SK-N-SH (cell line): ENCODE data around the gene DPY19L1. TPM values are rescaled to one million over a fixed set of nuclear protein-coding genes. Genes with fewer than 3 reads are reported as not detected.
A peak's percentile ranks its signal among the peaks of the same experiment; 100 is the strongest.
"Not testable (repeated sequence)": the region's sequence is repeated elsewhere in the genome, so short reads cannot be mapped to it uniquely, and the experiment has no call there.

Source experiments
- CTCF ChIA-PET: fragments of 300-600, 350-600 bp; formaldehyde crosslinking; extraction: SDS; loops from one replicate; lab custom pipeline; 2021; lab: Yijun Ruan, JAX
- POLR2A ChIA-PET: fragments of 350-600 bp; sonication (Branson Sonifier 250); formaldehyde crosslinking; extraction: SDS; loops from one replicate; lab custom pipeline; 2020; ENCODE audit warnings: antibody characterized with exemption, inconsistent platforms; lab: Yijun Ruan, JAX
- DNase-seq: peaks from one replicate; pipeline ENCODE4 v3.0.0; 2012
- H2AFZ ChIP-seq: fragments of 200-600 bp; sonication (generic); 2 replicates; pipeline ENCODE4 v1.8.1; 2016; ENCODE audit warnings: antibody characterized with exemption, mild to moderate bottlenecking, low read depth
- H3F3A ChIP-seq: fragments of 200-600 bp; sonication (generic); replicated peaks from 2 replicates; pipeline ENCODE3; 2016; ENCODE audit warnings: antibody characterized with exemption, mild to moderate bottlenecking; ENCODE audit not compliant: insufficient read depth
- H3K27ac ChIP-seq, 2 experiments: fragments of 200-500 bp in 1 of 2; fragments of 200-600 bp in 1 of 2; sonication (Bioruptor generic) in 1 of 2; sonication (generic), shearing (Covaris generic) in 1 of 2; 2 replicates each; pipeline versions ENCODE4 v1.5.1 to v1.6.1; 2014 to 2016; ENCODE audit warnings: low read depth in 2 of 2, inconsistent platforms in 1 of 2, low read length in 1 of 2, mild to moderate bottlenecking in 1 of 2, mixed read lengths in 1 of 2
- H3K27me3 ChIP-seq: fragments of 200-600 bp; sonication (generic), shearing (Covaris generic); 2 replicates; pipeline ENCODE4 v1.6.1; 2016; ENCODE audit warnings: mixed run types; ENCODE audit not compliant: insufficient read depth
- H3K36me3 ChIP-seq, 2 experiments: fragments of 200-500 bp in 1 of 2; fragments of 200-600 bp in 1 of 2; sonication (Bioruptor generic) in 1 of 2; sonication (generic) in 1 of 2; replicated peaks in 1 of 2; 2 replicates each; pipeline versions ENCODE3 to v1.5.1; 2014 to 2016; ENCODE audit warnings: low read length in 1 of 2, mild to moderate bottlenecking in 1 of 2; ENCODE audit not compliant: insufficient read depth in 2 of 2, control insufficient read depth in 1 of 2
- H3K4me1 ChIP-seq, 2 experiments: fragments of 200-500 bp in 1 of 2; fragments of 200-600 bp in 1 of 2; sonication (Bioruptor generic) in 1 of 2; sonication (generic), shearing (Covaris generic) in 1 of 2; 2 replicates each; pipeline versions ENCODE4 v1.5.1 to v1.6.1; 2014 to 2016; ENCODE audit warnings: low read depth in 1 of 2, low read length in 1 of 2, mixed run types in 1 of 2; ENCODE audit not compliant: insufficient read depth in 2 of 2, control insufficient read depth in 1 of 2
- H3K4me2 ChIP-seq: fragments of 200-600 bp; sonication (generic), shearing (Covaris generic); 2 replicates; pipeline ENCODE4 v1.6.1; 2017; ENCODE audit warnings: mixed run types
- H3K4me3 ChIP-seq, 2 experiments: fragments of 200-500 bp in 1 of 2; fragments of 200-600 bp in 1 of 2; sonication (Bioruptor generic) in 1 of 2; sonication (generic), shearing (Covaris generic) in 1 of 2; 2 replicates each; pipeline versions ENCODE4 v1.5.1 to v1.8.1; 2014 to 2016; ENCODE audit warnings: low read depth in 2 of 2, inconsistent platforms in 1 of 2, low read length in 1 of 2, mild to moderate bottlenecking in 1 of 2, mixed read lengths in 1 of 2, moderate library complexity in 1 of 2
- H3K79me2 ChIP-seq: fragments of 200-600 bp; sonication (generic); 2 replicates; pipeline ENCODE4 v1.8.1; 2017; ENCODE audit warnings: mild to moderate bottlenecking; ENCODE audit not compliant: insufficient read depth
- H3K9ac ChIP-seq: fragments of 200-600 bp; sonication (generic); 2 replicates; pipeline ENCODE4 v1.6.1; 2017; ENCODE audit warnings: mixed run types
- H3K9me2 ChIP-seq: fragments of 200-600 bp; sonication (generic); 2 replicates; pipeline ENCODE4 v1.6.1; 2017; ENCODE audit warnings: mixed run types
- H3K9me3 ChIP-seq: fragments of 200-600 bp; sonication (generic); 2 replicates; pipeline ENCODE4 v1.6.1; 2017; ENCODE audit warnings: mixed run types, mild to moderate bottlenecking, moderate library complexity
- H4K20me1 ChIP-seq: fragments of 200-600 bp; sonication (generic); 2 replicates; pipeline ENCODE4 v1.6.1; 2017; ENCODE audit warnings: mild to moderate bottlenecking, mixed run types; ENCODE audit not compliant: insufficient read depth
- CTCF ChIP-seq: fragments of 200-600 bp; sonication (generic); IDR thresholded peaks from 2 replicates; pipeline ENCODE4 v1.6.1; 2017; ENCODE audit warnings: antibody characterized with exemption, mild to moderate bottlenecking, moderate library complexity
- RAD21 ChIP-seq: IDR thresholded peaks from 2 replicates; pipeline ENCODE4 v1.6.1; 2012; ENCODE audit warnings: mild to moderate bottlenecking, low read length
- SMC3 ChIP-seq: IDR thresholded peaks from 2 replicates; pipeline ENCODE4 v1.6.1; 2012; ENCODE audit warnings: low read depth, low read length, improper control_type of control experiment
- WGBS: methylation state at CpG from one replicate; pipeline ENCODE4 v1.1.6; 2017; ENCODE audit warnings: low lambda C conversion rate; 5-methylcytosine and 5-hydroxymethylcytosine counted together
- polyA plus RNA-seq, 3 experiments: library from polyadenylated mRNA; depleted of rRNA; stranded (reverse); fragments of >200 nt; gene quantifications; 2 replicates each; pipeline ENCODE4 v1.2.3, GENCODE V29; 2012

DPY19L1 gene
- polyA plus RNA-seq, 1 of the 3 experiments (the other 2 are of a cell fraction), result 27.7 TPM

- H3K79me2 ChIP-seq, H3K36me3 ChIP-seq, H3K27me3 ChIP-seq, H3K9ac ChIP-seq, H3K4me1 ChIP-seq, H3K9me3 ChIP-seq, H3F3A ChIP-seq, POLR2A ChIA-PET, H4K20me1 ChIP-seq, H3K9me2 ChIP-seq, DNase-seq: not testable (repeated sequence)
- CTCF ChIA-PET, result interaction anchor here (0.6 to 1.4 kb wide), 3 partner anchors 465 to 552 kb away, joined by 3 to 6 read pairs (median 3); no protein-coding TSS in a partner anchor
- H2AFZ ChIP-seq, result peak overlapping the region; percentile 97; the same call in 1 of the 2 replicates
- 10% methylated on average over 14 of the region's 14 CpGs for WGBS
- peak; percentile 58 for TF ChIP-seq RAD21
- peak; percentile 42; the same call in 1 of the 2 replicates for TF ChIP-seq SMC3
- peak; percentile 71 for TF ChIP-seq CTCF
- TF ChIP-seq, all 33 proteins: peak for 3; not testable (repeated sequence) for 30
- peak overlapping the region; percentile 66 for H3K4me2 ChIP-seq
- H3K27ac ChIP-seq, result not testable (repeated sequence)
- H3K4me3 ChIP-seq, result peak overlapping the region in 1 of 2 experiments; percentile 54; a peak in 2 of 4 replicates
These were observed 35.9 kb upstream of the DPY19L1 start for GRCh38 chr7:35072950-35073827.

- H3K9ac ChIP-seq, H3K27me3 ChIP-seq, H3K9me3 ChIP-seq, H3K4me3 ChIP-seq, H3F3A ChIP-seq, H2AFZ ChIP-seq, H3K9me2 ChIP-seq, H3K79me2 ChIP-seq, H4K20me1 ChIP-seq, H3K36me3 ChIP-seq, POLR2A ChIA-PET, H3K4me2 ChIP-seq, DNase-seq, H3K27ac ChIP-seq, H3K4me1 ChIP-seq: not testable (repeated sequence)
- CTCF ChIA-PET, result interaction anchor here (1.4 kb wide), 1 partner anchor 838 kb away, joined by 3 read pairs; no protein-coding TSS in a partner anchor
- 38% methylated on average over 1 of the region's 1 CpG for WGBS
These were observed 31.8 kb upstream of the DPY19L1 start for GRCh38 chr7:35069084-35069483.

DNA sequence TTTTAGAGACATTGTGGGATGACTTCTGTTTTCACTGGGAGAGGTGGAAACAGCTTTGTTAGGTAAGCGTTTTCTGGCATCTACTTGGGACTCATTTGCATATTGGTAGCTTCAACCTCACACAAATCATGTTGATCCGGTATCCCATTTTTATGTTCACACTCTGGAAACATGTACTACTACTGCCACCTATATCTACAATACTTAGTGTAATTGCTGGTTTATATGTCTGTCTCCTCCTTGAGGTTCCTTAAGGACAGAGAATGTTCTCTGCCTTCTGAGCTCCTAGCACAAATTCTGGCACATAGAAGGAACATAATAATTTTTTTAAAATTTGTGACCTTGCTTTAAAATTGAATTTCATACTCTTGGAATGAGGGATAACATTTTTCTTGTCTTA lies 28.1 kb upstream of the DPY19L1 start:
- H3F3A ChIP-seq, H2AFZ ChIP-seq, H3K36me3 ChIP-seq, H3K4me1 ChIP-seq, POLR2A ChIA-PET, H3K4me2 ChIP-seq, H3K9me3 ChIP-seq, H3K27me3 ChIP-seq, DNase-seq, H3K79me2 ChIP-seq, H3K4me3 ChIP-seq, H3K9ac ChIP-seq, H4K20me1 ChIP-seq, H3K27ac ChIP-seq, H3K9me2 ChIP-seq: not testable (repeated sequence)
- 9% methylated on average over 2 of the region's 2 CpGs for WGBS
- CTCF ChIA-PET, result interaction anchor here (0.6 kb wide), 1 partner anchor 452 kb away, joined by 3 read pairs; no protein-coding TSS in a partner anchor
- TF ChIP-seq CTCF, result peak; percentile 12; the same call in 1 of the 2 replicates

DNA sequence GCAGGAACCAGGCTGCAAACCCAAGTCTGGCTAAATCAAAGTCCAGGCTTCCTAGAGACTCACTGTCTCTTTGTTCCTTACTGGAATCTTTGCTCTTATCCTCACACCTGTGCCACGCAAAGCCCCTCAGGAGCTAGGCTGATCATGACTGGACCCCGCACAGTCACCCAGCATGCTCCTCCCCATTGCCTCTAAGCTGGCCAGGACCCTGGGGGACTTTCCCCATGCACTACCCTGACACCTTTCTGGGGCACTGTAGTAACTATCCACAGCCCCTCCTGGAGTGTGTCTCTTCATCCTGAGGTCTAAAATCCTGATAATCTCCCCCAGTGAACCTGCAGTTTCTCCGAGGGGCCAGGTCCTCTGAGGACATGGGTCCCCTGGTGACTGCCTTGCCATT lies 21.3 kb upstream of the DPY19L1 start:
- H3K27me3 ChIP-seq, H3K79me2 ChIP-seq, DNase-seq, CTCF ChIA-PET, H3K9me2 ChIP-seq, H3K4me1 ChIP-seq, H2AFZ ChIP-seq, H3K27ac ChIP-seq, H3K36me3 ChIP-seq, H3K9ac ChIP-seq, H3K4me2 ChIP-seq, H3F3A ChIP-seq, H3K4me3 ChIP-seq, H3K9me3 ChIP-seq, H4K20me1 ChIP-seq, POLR2A ChIA-PET: not testable (repeated sequence)
- WGBS, result 90% methylated on average over 3 of the region's 3 CpGs
